Measurements from ENCODE around the gene KCNG2.

DNA sequence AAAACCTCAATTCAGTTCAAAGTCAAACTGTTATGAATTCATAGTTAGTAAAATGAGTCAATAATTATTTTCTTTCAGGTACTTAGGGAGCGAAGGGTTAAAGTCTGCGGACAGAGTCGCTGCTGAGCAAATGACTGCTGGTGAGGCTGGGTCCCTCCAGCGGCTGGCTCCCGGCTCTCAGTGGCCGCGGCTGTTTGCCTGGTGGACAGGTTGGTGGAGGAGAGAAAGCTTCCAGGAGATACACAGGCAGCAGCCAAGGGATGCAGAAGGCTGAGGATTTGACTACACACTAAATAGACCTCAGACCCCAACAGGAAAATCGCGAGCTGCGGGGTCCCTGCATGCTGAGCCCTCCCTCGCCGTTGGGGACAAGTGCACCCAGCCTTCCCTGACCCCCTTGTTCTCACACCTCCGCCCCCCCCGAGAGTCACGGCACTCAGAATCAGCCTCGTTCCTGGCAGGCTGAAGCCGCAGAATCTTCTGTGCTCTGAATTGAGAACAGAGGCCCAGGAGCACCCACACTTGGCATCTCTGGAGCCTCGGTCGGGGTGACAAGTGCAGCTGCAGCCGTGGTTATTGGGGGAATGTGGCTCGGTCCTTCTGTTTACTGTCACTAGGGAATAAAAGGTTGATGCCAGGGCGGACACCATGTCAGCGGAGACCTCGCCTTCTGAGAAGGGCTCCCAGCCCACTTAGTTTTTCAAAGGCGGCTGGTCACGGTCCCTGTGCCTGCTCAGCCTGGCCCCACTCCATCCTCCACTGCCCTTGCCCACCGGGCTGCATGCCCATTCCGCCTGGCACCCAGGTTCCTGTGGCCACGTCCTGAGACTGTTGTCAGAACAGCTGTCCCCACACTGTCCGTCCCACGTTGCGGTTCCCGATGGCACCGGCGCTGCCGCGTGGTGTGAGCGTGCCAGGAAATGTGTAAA is 79.7 kb downstream of the KCNG2 start:
- TF ChIP-seq, protein P1, sequence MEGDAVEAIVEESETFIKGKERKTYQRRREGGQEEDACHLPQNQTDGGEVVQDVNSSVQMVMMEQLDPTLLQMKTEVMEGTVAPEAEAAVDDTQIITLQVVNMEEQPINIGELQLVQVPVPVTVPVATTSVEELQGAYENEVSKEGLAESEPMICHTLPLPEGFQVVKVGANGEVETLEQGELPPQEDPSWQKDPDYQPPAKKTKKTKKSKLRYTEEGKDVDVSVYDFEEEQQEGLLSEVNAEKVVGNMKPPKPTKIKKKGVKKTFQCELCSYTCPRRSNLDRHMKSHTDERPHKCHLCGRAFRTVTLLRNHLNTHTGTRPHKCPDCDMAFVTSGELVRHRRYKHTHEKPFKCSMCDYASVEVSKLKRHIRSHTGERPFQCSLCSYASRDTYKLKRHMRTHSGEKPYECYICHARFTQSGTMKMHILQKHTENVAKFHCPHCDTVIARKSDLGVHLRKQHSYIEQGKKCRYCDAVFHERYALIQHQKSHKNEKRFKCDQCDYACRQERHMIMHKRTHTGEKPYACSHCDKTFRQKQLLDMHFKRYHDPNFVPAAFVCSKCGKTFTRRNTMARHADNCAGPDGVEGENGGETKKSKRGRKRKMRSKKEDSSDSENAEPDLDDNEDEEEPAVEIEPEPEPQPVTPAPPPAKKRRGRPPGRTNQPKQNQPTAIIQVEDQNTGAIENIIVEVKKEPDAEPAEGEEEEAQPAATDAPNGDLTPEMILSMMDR (conservative IDR thresholded peaks at IDR 0.05; ENCODE audit: low read depth, low read length) = no peak
- TF ChIP-seq MXI1 (IDR thresholded peaks at IDR 0.05; ENCODE audit: borderline replicate concordance, low read depth, low read length) (no peak), POLR2A (IDR thresholded peaks at IDR 0.05; ENCODE audit: low read depth, low read length) (no peak), SMC3 (IDR thresholded peaks at IDR 0.05; ENCODE audit: low read depth, low read length) (no peak), CHD1 (IDR thresholded peaks at IDR 0.05; ENCODE audit: low read depth, low read length) (no peak), MAZ (IDR thresholded peaks at IDR 0.05; ENCODE audit: borderline replicate concordance, low read depth, low read length) (no peak), BHLHE40 (IDR thresholded peaks at IDR 0.05; ENCODE audit: low read depth, low read length) (no peak), NFE2L2 (IDR thresholded peaks at IDR 0.05; ENCODE audit: low read depth, low read length) (no peak), RFX5 (IDR thresholded peaks at IDR 0.05; ENCODE audit: low read depth, low read length) (no peak), CEBPB (IDR thresholded peaks at IDR 0.05; ENCODE audit: low read depth, low read length) (no peak)
- TF ChIP-seq, protein P2, sequence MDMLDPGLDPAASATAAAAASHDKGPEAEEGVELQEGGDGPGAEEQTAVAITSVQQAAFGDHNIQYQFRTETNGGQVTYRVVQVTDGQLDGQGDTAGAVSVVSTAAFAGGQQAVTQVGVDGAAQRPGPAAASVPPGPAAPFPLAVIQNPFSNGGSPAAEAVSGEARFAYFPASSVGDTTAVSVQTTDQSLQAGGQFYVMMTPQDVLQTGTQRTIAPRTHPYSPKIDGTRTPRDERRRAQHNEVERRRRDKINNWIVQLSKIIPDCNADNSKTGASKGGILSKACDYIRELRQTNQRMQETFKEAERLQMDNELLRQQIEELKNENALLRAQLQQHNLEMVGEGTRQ (IDR thresholded peaks at IDR 0.05; ENCODE audit: low read depth, low read length) = no peak

All from IMR-90 (cell line).